GM23248 (cell line): ENCODE results near the gene DOK7.

Experiments used
- EZH2 ChIP-seq: fragments of 200-600 bp; sonication (generic); IDR thresholded peaks from 2 replicates; pipeline ENCODE4 v1.6.1; 2018; ENCODE audit warnings: antibody characterized with exemption, mild to moderate bottlenecking; ENCODE audit not compliant: insufficient read depth, poor library complexity, severe bottlenecking
- EZH2phosphoT487 ChIP-seq: fragments of 200-600 bp; sonication (generic); IDR thresholded peaks from 2 replicates; pipeline ENCODE4 v1.6.1; 2018; ENCODE audit warnings: antibody characterized with exemption, moderate library complexity, mild to moderate bottlenecking, low read depth; ENCODE audit not compliant: insufficient read depth

DNA sequence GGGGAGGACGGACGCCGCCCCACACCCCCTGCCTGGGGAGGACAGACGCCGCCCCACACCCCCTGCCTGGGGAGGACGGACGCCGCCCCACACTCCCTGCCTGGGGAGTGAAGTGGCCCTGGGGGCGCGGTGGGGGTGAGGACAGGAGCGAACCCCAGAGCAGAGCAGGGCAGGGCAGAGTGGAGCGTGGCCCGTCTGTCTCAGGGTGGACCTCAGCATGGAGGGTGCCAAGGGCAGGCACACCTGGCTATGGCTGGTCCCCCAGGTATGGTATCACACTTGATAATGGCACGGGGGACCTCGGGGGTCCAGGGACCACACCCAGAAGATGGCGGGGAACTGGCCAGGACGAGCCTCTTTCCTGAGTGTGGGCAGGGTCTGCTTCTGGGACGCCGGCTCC lies 59.5 kb downstream of the DOK7 start:
- no peak for TF ChIP-seq EZH2
- no peak for TF ChIP-seq EZH2phosphoT487
